ENCODE results near the gene TSPEAR.

- peak in 1 of 2 donors; percentile 23 for TF ChIP-seq CTCF (conservative IDR thresholded peaks at IDR 0.05 in 1 of 2, IDR thresholded peaks at IDR 0.05 in 1 of 2; ENCODE audit: low read depth in 1 of 2, low read length in 2 of 2)
- TF ChIP-seq EZH2 (IDR thresholded peaks at IDR 0.05; ENCODE audit: low read length, missing control alignments) = no peak
Measured at GRCh38 chr21:44755227-44755626, 43.9 kb upstream of the TSPEAR start.

All from fibroblast of lung (primary cell).